GM19468 (cell line): Measurements from ENCODE around the gene SAE1.

Source experiments
- ATAC-seq: cut with Tn5 transposase; IDR thresholded peaks from one replicate; pipeline ENCODE4 v1.9.1; 2021; ENCODE audit warnings: mild to moderate bottlenecking, moderate library complexity, moderate number of reproducible peaks; ENCODE audit not compliant: unreplicated experiment; ENCODE audit errors: extremely low read depth

The SAE1 gene

DNA sequence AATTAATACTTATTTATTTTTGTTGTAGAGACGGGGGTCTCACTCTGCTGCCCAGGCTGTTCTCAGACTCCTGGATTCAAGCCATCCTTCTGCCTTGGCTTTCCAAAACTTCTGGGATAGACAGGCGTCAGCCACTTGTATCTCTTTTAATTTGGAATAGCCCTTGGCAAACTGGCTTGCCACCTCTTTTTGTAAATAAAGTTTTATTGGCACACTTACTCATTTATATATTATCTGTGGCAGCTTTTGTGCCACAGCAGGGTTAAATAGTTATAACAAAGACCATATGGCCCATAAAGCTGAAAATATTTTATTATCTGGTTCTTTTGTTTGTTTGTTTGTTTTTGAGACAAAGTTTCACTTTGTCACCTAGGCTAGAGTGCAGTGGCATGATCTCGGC lies 69.9 kb downstream of the SAE1 start:
- no peak for ATAC-seq

DNA sequence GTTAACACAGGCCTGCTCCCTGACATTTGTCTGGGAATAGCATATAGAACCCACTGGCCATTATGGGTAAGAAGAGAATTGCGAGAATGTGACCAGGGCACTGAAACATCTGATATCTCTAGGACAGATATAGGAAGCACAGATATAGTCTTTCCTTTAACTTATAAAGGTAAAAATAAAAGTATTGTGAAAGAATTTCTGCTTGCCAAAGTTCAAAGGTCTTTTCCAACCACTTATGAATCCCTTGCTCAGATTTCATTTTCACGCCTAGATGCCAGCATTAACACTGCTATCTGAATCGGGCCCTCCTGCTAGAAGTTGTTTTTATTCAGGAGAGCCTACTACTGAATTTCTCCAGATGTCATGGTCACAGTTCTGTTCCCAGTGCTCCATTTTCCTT lies 72.6 kb downstream of the SAE1 start:
- ATAC-seq = no peak

DNA sequence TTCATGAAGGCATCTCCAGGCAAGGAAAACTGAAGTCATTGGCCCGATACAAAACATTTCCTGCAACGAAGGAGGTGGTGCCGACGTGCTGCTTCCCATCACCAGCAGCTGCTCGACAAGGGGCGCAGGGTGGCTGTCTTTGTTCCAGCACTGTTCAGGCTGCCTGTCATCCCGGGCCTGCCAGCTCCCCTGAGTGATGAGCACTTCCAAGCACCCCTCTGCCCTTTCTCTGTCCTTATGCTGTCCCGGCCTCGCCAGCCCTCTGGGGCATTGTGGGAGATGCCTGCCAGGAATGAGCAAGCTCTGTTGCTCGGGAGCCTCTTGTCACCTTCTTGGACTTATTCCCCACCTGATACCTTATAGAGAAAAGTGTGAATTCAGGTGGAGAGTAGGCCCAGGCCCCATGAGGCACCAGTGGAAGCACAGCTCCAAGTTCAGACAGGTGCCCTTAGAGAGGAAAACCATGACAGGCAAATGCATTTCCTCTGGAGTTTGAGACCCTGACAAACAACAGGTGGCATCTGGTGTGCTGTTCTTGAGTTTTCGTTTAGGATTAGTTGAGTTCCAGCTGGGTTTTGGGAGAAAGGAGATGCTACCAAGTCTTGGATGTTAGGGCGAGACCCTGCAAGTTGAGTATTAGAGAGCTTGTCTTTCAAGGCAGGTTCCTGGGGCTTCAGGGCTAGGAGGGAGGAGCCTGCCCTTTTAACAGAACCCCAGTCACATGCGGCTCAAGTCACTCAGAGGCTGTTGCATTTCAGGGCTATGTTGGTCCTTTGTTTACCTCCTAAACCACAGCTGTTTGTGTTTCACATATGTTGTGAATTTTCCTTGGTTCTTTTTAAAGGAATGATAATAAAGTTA lies 78.9 kb downstream of the SAE1 start:
- no peak for ATAC-seq

DNA sequence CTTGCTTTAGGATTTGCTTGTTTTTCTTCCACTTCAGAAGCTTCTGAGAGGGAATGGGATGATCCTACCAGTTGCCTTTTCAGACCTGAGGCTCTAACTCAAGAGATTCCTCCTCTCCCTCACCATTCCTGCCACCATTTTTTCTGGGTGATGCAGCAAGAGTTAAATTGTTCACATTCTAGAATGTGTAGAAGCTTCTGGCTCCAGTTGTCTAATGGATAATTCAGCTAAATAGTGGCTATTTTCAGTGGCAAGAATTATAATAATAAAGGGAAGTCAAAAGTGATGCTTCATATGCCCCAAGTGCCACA lies 79.5 kb downstream of the SAE1 start:
- ATAC-seq = no peak

DNA sequence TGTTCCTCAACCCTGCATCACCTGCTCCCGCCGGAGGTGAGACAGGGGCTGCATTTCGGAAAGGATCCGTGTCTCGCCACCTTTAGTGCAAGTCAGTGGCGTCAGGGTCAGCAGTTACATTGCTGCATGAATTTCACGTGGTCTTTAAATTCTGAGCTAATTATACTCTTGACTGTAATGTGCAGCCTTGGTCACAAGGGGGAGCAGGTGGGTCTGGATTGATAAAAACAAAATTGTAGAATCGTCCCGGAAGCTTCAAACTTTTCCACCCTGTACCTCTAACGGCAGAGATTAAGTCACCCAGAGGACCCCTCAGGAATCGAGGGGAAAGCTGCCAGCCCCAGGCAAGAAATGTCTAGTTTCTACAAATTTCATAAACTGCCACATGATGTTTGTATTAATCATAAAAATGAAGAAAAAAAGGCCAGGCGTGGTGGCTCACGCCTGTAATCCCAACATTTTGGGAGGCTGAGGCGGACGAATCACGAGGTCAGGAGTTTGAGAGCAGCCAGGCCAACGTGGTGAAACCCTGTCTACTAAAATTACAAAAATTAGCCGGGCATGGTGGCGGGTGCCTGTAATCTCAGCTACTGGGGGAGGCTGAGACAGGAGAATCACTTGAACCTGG lies 80.2 kb downstream of the SAE1 start:
- no peak for ATAC-seq

DNA sequence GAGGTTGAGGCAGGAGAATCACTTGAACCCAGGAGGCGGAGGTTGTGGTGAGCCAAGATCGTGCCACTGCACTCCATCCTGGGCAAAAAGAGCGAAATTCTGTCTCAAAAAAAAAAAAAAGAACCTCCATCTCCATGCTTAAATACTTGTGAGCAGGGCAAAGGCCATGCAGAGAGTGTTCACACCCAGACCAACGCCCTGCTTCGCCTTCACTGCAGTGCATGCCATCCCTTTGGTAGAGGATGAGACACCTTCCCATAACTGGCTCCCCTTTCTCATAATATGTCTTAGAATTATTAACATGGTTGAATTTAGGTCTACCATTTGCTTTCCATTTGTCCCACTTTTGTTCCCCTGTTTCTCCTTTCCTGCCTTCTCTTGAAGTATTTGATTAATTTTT lies 84.9 kb downstream of the SAE1 start:
- ATAC-seq = no peak

DNA sequence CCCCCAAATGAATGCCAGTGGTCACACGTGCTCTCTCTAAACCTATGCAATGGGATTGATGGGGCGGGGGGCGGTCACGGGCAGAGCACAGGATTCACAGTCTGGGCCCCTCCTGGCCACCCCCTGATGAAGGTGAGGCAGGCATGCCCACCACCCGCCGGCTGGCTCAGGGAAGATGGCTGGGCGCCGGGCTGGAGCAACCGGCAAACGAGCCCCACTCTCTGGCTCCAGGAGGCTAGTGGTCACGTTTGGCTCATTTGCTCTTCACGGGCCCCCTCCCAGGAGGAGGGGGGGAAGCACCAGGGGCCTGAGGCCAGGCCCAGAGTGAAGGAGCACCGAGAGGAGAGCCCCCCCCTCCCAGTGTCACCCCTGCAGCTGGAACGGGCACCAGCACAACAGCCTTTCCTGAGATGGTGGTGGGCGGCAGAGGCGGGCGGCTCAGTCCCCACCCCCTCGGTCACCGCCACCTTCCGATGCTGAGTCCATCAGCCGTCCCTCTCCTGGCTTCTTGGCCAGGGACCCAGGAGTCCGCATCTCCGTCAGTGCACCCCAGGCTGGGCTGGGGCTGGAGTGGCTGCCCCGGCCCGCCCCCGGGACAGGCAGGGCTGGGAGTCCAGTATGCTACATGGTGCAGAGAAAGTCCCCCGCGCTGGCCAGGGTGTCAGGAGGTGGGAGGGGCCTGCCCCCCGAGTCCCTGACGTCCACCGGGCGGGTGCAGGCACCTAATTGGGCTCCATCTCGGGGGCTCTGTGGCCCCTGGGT lies 90.6 kb downstream of the SAE1 start:
- no peak for ATAC-seq

DNA sequence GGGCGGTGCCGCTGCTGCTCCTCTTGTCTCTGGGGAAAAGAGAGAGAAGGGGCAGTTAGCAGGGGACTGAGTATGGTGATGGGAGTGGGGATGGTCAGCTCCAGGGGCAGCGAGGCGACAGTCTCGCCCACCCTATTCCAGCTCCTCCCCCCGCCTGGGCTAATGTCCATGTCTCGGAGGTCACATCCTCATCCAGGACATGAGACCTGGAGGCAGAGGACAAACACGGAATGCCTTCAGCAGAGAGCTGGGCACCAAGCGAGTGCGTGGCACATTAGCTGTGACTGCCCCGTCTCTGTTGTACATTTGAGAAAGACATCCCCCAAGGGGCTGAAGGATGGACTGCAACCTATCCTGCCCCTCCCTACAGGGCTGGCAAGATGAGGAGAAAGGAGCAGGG lies 91.3 kb downstream of the SAE1 start:
- ATAC-seq = no peak

DNA sequence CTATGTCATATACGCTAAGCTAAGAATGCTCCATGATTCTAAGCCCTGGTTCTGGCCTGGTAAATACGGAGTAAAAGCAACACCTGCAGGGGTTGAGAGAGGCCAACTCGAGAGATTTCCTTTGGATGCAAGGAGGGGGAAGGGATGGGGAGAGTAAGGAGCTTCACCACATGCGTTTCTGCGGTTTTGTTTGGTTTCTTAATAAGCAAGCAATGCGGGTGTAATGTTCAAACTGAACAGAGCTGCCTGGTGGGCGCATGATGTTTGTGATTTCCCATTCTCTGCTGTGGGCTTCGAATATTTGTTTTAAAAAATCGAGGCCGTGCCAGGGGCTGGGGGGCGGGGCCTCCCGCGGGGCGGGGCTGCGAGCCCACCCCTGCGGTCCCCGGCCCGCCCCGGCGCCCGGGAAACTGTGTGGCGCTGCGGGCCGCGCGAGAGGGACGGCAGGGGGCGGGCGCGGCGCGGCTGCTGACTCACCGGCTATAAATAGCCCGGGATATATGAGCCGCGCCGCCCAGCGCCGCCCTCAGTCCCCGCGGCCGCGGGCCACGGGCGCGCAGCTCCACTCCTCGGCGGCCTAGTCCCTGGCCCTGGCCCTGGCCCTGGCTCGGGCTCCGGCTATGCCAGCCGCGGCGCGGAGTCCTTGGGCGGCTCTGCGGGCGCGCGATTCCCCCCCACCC lies 95.3 kb downstream of the SAE1 start:
- no peak for ATAC-seq

DNA sequence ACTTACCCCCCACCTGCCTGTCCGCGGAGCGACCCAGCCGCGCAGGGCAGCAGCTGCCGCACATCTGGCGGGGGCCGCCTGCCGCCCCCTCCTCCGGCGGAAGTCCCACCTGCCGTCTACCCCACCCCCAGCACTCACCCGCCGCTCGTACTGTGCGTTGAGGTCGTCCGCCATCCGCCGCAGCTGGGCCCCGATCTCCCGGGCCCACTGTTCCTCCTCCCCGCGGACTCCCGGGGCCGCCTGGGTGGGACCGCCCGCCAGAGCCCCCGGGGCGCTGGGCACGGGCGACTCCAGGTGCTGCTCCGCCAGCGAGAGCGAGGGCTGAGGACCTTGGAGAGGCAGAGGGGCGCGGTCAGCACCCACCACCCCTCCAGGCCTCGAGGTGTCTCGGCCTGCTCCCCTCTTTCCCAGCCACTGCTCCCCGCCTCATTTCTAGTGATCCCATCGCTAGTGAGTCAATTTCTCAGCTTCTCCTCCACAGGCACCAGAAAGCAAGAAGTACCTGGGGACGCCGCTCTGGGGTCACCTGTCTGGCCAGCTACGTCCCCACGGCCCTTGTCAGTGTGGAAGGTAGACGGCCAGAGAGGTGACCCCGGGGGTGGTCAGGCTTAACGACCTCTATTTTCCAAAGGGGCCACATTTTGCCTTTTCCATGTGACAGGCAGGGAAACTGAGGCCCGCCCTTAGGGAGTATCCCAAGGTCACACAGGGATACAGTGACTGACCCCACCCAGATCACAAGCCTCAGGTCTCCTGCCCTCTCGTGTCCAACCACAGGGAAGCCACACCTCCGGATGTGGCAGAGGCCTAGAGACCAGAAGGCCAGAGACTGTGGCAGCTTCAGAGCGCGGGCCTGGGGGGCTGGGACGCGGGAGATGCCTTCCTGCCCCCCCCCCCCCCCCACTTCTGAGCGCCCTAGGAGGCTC lies 96.1 kb downstream of the SAE1 start:
- no peak for ATAC-seq

DNA sequence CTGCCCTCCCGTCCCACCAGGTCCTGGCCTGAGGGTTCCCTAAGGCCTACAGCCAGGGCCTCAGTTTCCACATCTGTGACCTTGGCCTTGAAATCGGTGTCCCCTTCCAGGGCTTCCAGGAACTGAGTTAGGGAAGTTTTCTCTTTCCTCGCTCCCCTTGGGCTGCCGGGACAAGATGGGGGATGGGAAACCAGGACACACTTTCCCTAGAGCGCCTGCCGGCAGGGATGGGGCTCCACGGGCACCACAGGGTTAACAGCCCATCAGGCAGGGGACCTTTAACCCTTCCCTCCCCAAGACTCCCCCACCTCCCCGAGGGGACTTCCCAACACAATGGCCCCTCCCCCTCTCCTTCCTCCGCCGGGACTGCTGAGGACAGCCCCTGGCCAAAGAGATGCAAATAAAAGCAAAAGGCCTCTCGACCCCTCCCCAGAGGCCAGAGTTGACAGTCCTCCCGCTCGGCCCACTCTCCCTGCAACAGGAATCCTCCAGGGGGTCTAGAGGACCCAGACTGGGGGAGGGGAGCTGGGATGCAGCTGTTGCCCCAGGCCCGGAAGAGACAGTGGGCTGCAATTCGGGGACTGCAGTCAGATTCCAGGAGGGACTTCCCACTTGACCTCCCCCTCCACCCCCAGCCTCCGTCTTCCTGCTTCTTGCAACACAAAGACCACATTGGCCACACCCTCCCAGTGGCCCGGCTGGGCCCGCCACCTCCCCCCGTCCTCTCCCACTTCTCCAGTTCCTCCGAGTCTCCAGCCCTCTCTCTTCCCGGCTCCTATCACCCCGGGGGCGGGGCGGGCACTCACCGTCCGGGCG lies 96.9 kb downstream of the SAE1 start:
- no peak for ATAC-seq

DNA sequence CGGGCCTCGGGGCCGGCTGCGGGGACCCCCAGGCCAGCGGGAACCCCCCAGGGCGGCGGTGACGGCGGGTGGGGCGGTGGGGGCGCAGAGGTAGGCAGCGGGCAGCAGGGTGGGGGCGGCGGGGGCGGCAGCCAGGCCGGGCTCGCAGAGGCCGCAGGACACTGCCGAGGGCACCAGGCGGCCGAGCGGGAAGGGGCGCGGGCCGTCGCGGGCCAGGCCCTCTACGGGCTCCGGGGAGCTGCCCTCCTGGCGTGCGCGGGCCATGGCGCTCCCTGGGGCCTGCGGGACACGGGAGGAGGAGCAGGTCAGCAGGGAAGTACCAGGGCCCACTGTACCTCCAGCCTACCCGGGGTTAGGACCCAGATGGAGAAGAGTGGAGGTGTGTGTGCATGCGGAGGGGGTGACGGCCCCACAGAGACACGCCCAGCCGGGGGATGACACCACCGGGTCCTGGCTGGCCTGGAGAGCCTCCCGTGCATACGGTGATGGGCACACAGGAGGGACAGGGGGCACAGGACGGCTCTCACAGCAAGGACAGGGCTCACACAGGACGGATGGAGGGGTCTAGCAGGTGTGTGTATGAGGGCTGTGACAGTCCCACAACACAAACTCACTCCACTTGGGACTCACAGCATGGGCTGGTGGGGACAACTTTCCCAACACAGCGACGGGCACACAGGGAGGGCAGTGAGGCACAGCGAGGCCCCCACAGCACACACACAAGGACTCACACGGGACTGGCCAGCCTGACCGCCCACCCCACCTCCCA lies 97.7 kb downstream of the SAE1 start:
- no peak for ATAC-seq

DNA sequence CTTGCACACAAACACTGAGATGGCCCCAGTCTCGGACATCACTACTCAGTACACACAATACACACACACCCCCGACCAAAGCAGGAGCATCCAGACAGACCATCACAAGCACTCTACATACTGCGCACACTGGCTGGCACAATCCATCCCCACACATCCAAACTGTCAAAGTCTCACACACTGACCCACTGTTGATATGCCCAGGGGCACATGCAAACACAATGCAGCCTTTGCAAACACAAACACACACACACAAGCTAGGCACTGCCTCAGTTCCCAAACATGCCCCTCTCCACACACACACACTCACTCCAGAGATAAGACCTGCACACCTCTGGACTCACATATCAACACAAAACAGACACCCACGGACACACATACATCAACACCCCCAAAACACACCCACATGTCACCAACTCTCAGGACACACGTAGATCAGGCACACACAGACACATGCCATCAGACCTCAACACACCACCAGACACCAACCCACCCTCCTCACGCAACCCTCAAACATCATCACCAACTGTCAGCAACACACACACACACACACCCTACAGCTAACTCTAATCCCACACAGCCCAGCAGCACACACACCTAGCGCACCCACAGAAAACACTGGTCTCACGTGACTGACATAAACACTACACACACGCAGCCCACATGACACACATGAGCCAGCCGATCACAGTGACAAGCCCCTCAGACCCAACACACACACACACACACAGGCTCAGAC lies 98.5 kb downstream of the SAE1 start:
- no peak for ATAC-seq

DNA sequence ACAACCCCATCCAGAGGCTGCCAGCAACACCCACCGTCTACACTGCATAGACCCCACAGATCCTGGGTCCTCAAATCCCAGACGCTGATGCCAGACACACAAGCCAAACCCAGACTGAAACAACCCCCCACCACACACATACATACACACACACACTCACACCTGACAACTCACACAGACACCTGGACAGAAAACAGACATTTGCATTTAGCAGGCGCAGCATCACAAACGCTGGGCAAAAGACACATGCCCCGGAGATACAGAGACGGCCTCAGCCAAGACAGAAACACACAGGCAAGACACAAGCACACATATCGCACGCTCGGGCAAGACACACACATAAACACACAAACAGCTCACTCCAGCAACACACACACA lies 99.0 kb downstream of the SAE1 start:
- ATAC-seq = no peak

DNA sequence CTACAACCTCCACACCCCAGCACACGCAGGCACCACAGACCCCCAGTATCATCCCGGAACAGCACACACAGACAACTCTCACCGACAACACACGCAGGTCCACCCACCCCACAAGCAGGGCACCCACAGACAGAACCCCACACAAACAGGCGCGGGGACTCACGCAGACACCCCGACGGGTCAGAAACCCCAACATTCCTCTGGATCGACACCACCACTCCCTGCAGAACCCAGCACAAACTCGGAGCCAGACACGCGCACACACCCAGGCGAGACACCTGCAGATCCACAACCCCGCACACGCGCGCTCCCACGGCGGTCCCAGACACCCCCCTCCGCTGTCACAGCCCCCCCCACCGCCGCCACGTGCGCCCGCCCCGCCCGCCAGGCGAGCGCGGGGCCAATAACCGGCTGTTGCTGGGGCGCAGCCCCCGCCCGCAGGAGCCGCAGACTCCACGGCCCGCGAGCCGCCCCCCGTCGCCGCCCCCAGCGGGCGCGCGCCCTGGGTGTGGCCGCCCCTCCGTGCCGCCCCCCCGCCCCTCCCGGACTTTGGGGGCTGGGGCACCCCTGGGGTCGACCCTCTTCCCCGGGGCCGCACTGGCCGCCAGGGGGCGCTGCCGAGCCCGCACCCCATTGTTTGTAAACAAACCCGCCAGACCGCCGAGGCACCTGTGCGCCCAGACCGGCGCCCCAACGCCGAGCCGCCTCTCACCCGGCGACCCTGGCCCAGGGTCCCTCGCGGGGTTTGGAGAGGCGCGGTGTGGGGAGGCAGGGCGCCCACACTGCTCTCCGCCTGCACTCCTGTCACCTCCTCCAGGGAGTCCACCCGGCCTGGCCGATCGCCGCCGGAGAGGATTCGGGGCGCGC lies 99.7 kb downstream of the SAE1 start:
- no peak for ATAC-seq

DNA sequence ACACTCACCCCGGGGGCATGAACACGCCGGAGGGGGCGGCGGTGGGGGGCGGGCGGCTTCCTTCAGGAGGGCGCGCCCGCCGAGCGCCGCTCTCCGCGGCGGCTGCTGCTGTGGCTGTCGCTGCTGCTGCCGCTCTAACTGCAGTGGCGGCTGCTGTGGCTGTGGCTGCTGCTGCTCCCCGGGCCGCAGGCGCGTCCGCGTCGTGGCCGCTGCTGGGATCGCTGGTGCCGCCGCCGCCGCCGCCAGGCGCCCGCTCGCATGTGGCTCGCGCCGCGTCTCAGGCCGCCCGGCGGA lies 100.2 kb downstream of the SAE1 start, which contains the start of gene BBC3:
Gene BBC3, minus strand, starts transcription at position 279 of the 294 bp plus-strand sequence. CDS start 2,768 bp downstream, outside the sequence.
- no peak for ATAC-seq
